H9 (cell line): ENCODE results near the gene C1orf159. TPM values are rescaled to one million over a fixed set of nuclear protein-coding genes. Genes with fewer than 3 reads are reported as not detected.
A peak's percentile ranks its signal among the peaks of the same experiment; 100 is the strongest.

Experiments
- DNase-seq: peaks from one replicate; pipeline ENCODE4 v3.0.0-alpha.2; 2017
- H2AFZ ChIP-seq: one replicate; pipeline ENCODE4 v1.6.1; 2013; ENCODE audit warnings: mild to moderate bottlenecking, low read length, control low read depth, moderate library complexity
- H2AK5ac ChIP-seq: 2 replicates; pipeline ENCODE4 v1.6.1; 2013; ENCODE audit warnings: low read length, control low read depth, mixed read lengths; ENCODE audit not compliant: insufficient read length
- H2BK120ac ChIP-seq: one replicate; pipeline ENCODE4 v1.6.1; 2013; ENCODE audit warnings: low read depth, mild to moderate bottlenecking, low read length, control low read depth, inconsistent platforms; ENCODE audit not compliant: poor library complexity, severe bottlenecking
- H2BK12ac ChIP-seq: 2 replicates; pipeline ENCODE4 v1.6.1; 2013; ENCODE audit warnings: low read length, control low read depth, mixed read lengths, low read depth; ENCODE audit not compliant: insufficient read length
- H2BK15ac ChIP-seq: 2 replicates; pipeline ENCODE4 v1.6.1; 2013; ENCODE audit warnings: low read depth, low read length, control low read depth
- H2BK20ac ChIP-seq: one replicate; pipeline ENCODE4 v1.6.1; 2013; ENCODE audit warnings: low read depth, mild to moderate bottlenecking, low read length, control low read depth, inconsistent platforms; ENCODE audit not compliant: poor library complexity, severe bottlenecking
- H2BK5ac ChIP-seq: 2 replicates; pipeline ENCODE4 v1.6.1; 2013; ENCODE audit warnings: low read length, control low read depth, mixed read lengths; ENCODE audit not compliant: insufficient read length
- H3K14ac ChIP-seq: 2 replicates; pipeline ENCODE4 v1.6.1; 2013; ENCODE audit warnings: low read length, control low read depth; ENCODE audit not compliant: insufficient read depth
- H3K18ac ChIP-seq: 2 replicates; pipeline ENCODE4 v1.6.1; 2013; ENCODE audit warnings: low read depth, mild to moderate bottlenecking, mixed read lengths, low read length, control low read depth; ENCODE audit not compliant: insufficient read length
- H3K23ac ChIP-seq: 2 replicates; pipeline ENCODE4 v1.6.1; 2013; ENCODE audit warnings: low read length, control low read depth, mixed read lengths, low read depth; ENCODE audit not compliant: insufficient read length
- H3K23me2 ChIP-seq: 2 replicates; pipeline ENCODE4 v1.6.1; 2013; ENCODE audit warnings: low read depth, mild to moderate bottlenecking, mixed read lengths, low read length, control low read depth; ENCODE audit not compliant: insufficient read length, poor library complexity, severe bottlenecking
- H3K27ac ChIP-seq: 2 replicates; pipeline ENCODE4 v1.5.1; 2013; ENCODE audit warnings: low read length, control low read depth, mixed read lengths, low read depth; ENCODE audit not compliant: insufficient read length
- H3K27me3 ChIP-seq: 2 replicates; pipeline ENCODE4 v1.6.1; 2013; ENCODE audit warnings: low read length, control low read depth, inconsistent platforms; ENCODE audit not compliant: insufficient read depth
- H3K4ac ChIP-seq: 2 replicates; pipeline ENCODE4 v1.6.1; 2013; ENCODE audit warnings: low read depth, mild to moderate bottlenecking, control low read depth, inconsistent platforms, low read length, moderate library complexity
- H3K4me1 ChIP-seq: 2 replicates; pipeline ENCODE4 v1.6.1; 2013; ENCODE audit warnings: low read length, control low read depth, inconsistent platforms; ENCODE audit not compliant: insufficient read depth
- H3K4me2 ChIP-seq: 2 replicates; pipeline ENCODE4 v1.6.1; 2013; ENCODE audit warnings: low read length, control low read depth, mixed read lengths; ENCODE audit not compliant: insufficient read length, insufficient read depth
- H3K56ac ChIP-seq: 2 replicates; pipeline ENCODE4 v1.6.1; 2013; ENCODE audit warnings: low read depth, mild to moderate bottlenecking, mixed read lengths, low read length, control low read depth; ENCODE audit not compliant: insufficient read length
- H3K79me1 ChIP-seq: 2 replicates; pipeline ENCODE4 v1.6.1; 2013; ENCODE audit warnings: low read depth, mild to moderate bottlenecking, moderate library complexity, low read length, control low read depth, inconsistent platforms; ENCODE audit not compliant: insufficient read depth, poor library complexity, severe bottlenecking
- H3K79me2 ChIP-seq: 2 replicates; pipeline ENCODE4 v1.6.1; 2013; ENCODE audit warnings: low read length, control low read depth, inconsistent platforms; ENCODE audit not compliant: insufficient read depth
- H3K9ac ChIP-seq: 2 replicates; pipeline ENCODE4 v1.6.1; 2013; ENCODE audit warnings: low read length, control low read depth, mixed read lengths; ENCODE audit not compliant: insufficient read length; ENCODE audit errors: extremely low read depth
- H3K9me3 ChIP-seq: one replicate; pipeline ENCODE4 v1.6.1; 2013; ENCODE audit warnings: low read depth, low read length, inconsistent platforms; ENCODE audit not compliant: control insufficient read depth
- H3T11ph ChIP-seq: one replicate; pipeline ENCODE4 v1.6.1; 2013; ENCODE audit warnings: mild to moderate bottlenecking, low read length, control low read depth, inconsistent platforms
- H4K20me1 ChIP-seq: one replicate; pipeline ENCODE4 v1.6.1; 2013; ENCODE audit not compliant: control insufficient read depth, insufficient read length, insufficient read depth
- H4K5ac ChIP-seq: 2 replicates; pipeline ENCODE4 v1.6.1; 2013; ENCODE audit warnings: low read depth, mild to moderate bottlenecking, mixed read lengths, low read length, control low read depth; ENCODE audit not compliant: insufficient read length
- H4K8ac ChIP-seq: replicated peaks from 2 replicates; pipeline ENCODE4 v1.6.1; 2013; ENCODE audit warnings: low read length, control low read depth, mixed read lengths, low read depth; ENCODE audit not compliant: insufficient read length
- H4K91ac ChIP-seq: 2 replicates; pipeline ENCODE4 v1.6.1; 2013; ENCODE audit warnings: low read depth, mild to moderate bottlenecking, moderate library complexity, mixed read lengths, low read length, control low read depth; ENCODE audit not compliant: insufficient read length
- H3K27ac Mint-ChIP-seq, 3 experiments: 2 replicates in 2 of 3; 3 replicates in 1 of 3; pipeline ENCODE4 v1.8.0; 2020 to 2021; ENCODE audit warnings: mixed read lengths in 3 of 3, mild to moderate bottlenecking in 1 of 3, moderate library complexity in 1 of 3
- H3K27me3 Mint-ChIP-seq: 2 replicates; pipeline ENCODE4 v1.8.0; 2021; ENCODE audit warnings: low read depth, mild to moderate bottlenecking, moderate library complexity, mixed read lengths
- H3K36me3 Mint-ChIP-seq, 3 experiments: 2 replicates in 2 of 3; 3 replicates in 1 of 3; pipeline ENCODE4 v1.8.0; 2020 to 2021; ENCODE audit warnings: low read depth in 3 of 3, mixed read lengths in 3 of 3; ENCODE audit not compliant: insufficient read depth in 1 of 3
- H3K4me1 Mint-ChIP-seq, 2 experiments: 2 replicates each; pipeline ENCODE4 v1.8.0; 2020; ENCODE audit warnings: mixed read lengths in 2 of 2
- H3K4me3 Mint-ChIP-seq, 2 experiments: 2 replicates in 1 of 2; 3 replicates in 1 of 2; pipeline ENCODE4 v1.8.0; 2020 to 2021; ENCODE audit warnings: mild to moderate bottlenecking in 2 of 2, mixed read lengths in 2 of 2, moderate library complexity in 1 of 2
- H3K9me3 Mint-ChIP-seq, 2 experiments: 2 replicates in 1 of 2; 3 replicates in 1 of 2; pipeline ENCODE4 v1.8.0; 2020; ENCODE audit warnings: mild to moderate bottlenecking in 2 of 2, mixed read lengths in 2 of 2, moderate library complexity in 1 of 2
- CTCF ChIP-seq: fragments of 200-600 bp; sonication (generic); conservative IDR thresholded peaks from 3 replicates; pipeline ENCODE4 v1.8.0; 2021; ENCODE audit warnings: antibody characterized with exemption, mild to moderate bottlenecking
- WGBS: extraction: QIAGEN DNeasy Blood & Tissue Kit; methylation state at CpG from one replicate; pipeline ENCODE4 v1.1.7; 2013; ENCODE audit warnings: missing lambda C conversion rate, low lambda C conversion rate, mixed read lengths; ENCODE audit not compliant: insufficient read length; ENCODE audit errors: extremely low coverage; 5-methylcytosine and 5-hydroxymethylcytosine counted together
- total RNA-seq: library from RNA; stranded (reverse); gene quantifications from 2 replicates; pipeline ENCODE4 v1.2.1, GENCODE V29; 2021

C1orf159 gene
- total RNA-seq, 1 experiment from 2014 or later = 12.3 TPM

DNA sequence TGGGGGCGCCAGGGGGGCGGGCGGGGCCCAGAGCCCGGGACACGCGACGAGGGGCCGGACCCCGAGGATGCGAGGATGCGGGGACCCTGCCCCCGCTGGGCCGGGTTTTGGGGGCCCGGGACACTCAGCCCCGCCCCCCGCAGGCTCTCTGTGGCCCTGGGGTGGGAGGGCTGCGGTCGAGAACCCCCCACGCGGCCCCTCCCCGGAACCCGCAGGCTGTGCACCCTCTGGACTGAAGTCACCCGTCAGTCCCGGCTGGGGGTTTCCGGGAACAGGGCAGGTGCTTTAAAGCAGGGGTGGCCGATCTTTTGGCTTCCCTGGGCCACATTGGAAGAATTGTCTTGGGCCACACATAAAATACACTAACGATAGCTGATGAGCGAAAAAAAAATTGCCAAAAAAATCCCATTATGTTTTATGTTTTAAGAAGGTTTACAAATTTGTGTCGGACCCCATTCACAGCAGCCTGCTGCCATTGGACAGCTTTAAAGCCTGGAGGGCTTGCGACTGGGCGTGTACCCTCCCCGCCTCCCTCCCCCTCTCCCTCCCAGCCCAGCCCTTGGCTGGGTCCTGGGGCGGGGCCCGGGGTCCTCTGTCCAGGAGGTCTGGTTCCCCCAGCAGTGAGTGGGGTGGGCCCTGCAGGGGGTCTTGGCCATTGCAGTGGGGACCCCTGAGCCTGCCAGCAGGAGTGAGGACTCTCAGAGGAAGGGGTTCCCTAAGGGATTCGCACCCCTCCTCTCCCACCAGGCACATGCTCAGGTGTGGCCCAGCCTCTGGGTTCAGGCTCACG is 21.6 kb upstream of the C1orf159 start:
- H2BK12ac ChIP-seq = no peak overlapping the region
- no CpG with 5 or more reads among the region's 36 CpGs for WGBS
- no peak overlapping the region for H3K27ac Mint-ChIP-seq
- H3K79me1 ChIP-seq = no peaks in the 10 kb centered on the region
- H3K27me3 Mint-ChIP-seq = peaks cover 15% of the 10 kb centered on the region
- H3K23ac ChIP-seq = no peak overlapping the region
- no peak overlapping the region for H2AFZ ChIP-seq
- H3T11ph ChIP-seq = no peak overlapping the region
- no peaks in the 10 kb centered on the region; the same call in 1 of the 2 replicates for H3K4me1 ChIP-seq
- H3K18ac ChIP-seq = no peak overlapping the region
- H3K9me3 ChIP-seq = no peaks in the 10 kb centered on the region
- no peak overlapping the region for H3K56ac ChIP-seq
- DNase-seq = no peak
- no peaks in the 10 kb centered on the region for H3K9me3 Mint-ChIP-seq
- no peaks in the 10 kb centered on the region for H3K36me3 Mint-ChIP-seq
- H3K4me3 Mint-ChIP-seq = peak overlapping the region; percentile 8 to 73; a peak in 3 of 5 replicates
- no peak overlapping the region for H4K5ac ChIP-seq
- no peak for TF ChIP-seq CTCF
- H3K4ac ChIP-seq = no peak overlapping the region
- H3K23me2 ChIP-seq = no peaks in the 10 kb centered on the region
- H3K9ac ChIP-seq = no peak overlapping the region
- no peak overlapping the region for H2BK120ac ChIP-seq
- no peak overlapping the region for H2BK15ac ChIP-seq
- H3K79me2 ChIP-seq = no peaks in the 10 kb centered on the region
- no peak overlapping the region for H4K91ac ChIP-seq
- no peaks in the 10 kb centered on the region for H4K20me1 ChIP-seq
- H3K27ac ChIP-seq = no peak overlapping the region
- no peak overlapping the region for H2AK5ac ChIP-seq
- H3K4me2 ChIP-seq = no peak overlapping the region
- H3K27me3 ChIP-seq = no peaks in the 10 kb centered on the region
- no peak overlapping the region for H3K14ac ChIP-seq
- no peak overlapping the region for H2BK5ac ChIP-seq
- H4K8ac ChIP-seq = no peak overlapping the region
- H2BK20ac ChIP-seq = no peak overlapping the region
- H3K4me1 Mint-ChIP-seq = peaks cover 9 to 25% of the 10 kb centered on the region in 2 experiments; a peak in 3 of 4 replicates
